HCT116 (cell line): ENCODE data around the gene AADACL4.

ENCODE experiments used
- CEBPB ChIP-seq: IDR thresholded peaks from 2 replicates; pipeline ENCODE4 v1.6.1; 2012; ENCODE audit warnings: low read depth
- EZH2 ChIP-seq: fragments of 200-600 bp; sonication (generic); IDR thresholded peaks from 2 replicates; pipeline ENCODE4 v1.6.1; 2017; ENCODE audit warnings: antibody characterized with exemption, mixed run types
- POLR2A ChIP-seq: IDR thresholded peaks from 2 replicates; pipeline ENCODE4 v1.7.0; 2011; ENCODE audit warnings: borderline replicate concordance; ENCODE audit not compliant: insufficient read depth, insufficient read length; ENCODE audit errors: extremely low read depth
- POLR2AphosphoS5 ChIP-seq: IDR thresholded peaks from 2 replicates; pipeline ENCODE4 v1.6.1; 2011; ENCODE audit warnings: mild to moderate bottlenecking, low read depth, low read length, moderate library complexity
- RAD21 ChIP-seq: IDR thresholded peaks from 2 replicates; pipeline ENCODE4 v1.6.1; 2012; ENCODE audit warnings: low read depth, mild to moderate bottlenecking
- SIN3A ChIP-seq: IDR thresholded peaks from 2 replicates; pipeline ENCODE4 v1.6.1; 2012; ENCODE audit warnings: low read depth
- SRF ChIP-seq: IDR thresholded peaks from 2 replicates; pipeline ENCODE4 v1.6.1; 2012; ENCODE audit warnings: low read depth
- YY1 ChIP-seq: IDR thresholded peaks from 2 replicates; pipeline ENCODE4 v1.6.1; 2011; ENCODE audit warnings: low read length, low read depth, moderate library complexity, mild to moderate bottlenecking; ENCODE audit not compliant: insufficient replicate concordance; ENCODE audit errors: extremely low read depth
- ZFX ChIP-seq: fragments of 450-650 bp; IDR thresholded peaks from 2 replicates; pipeline ENCODE4 v1.6.1; 2017
- TF ChIP-seq, protein P1 (sequence below), 3 experiments: fragments of 200-600 bp in 1 of 3; sonication (generic) in 1 of 3; IDR thresholded peaks in 2 of 3; conservative IDR thresholded peaks in 1 of 3; 2 replicates each; pipeline ENCODE4 v1.5.1; 2012 to 2017; ENCODE audit warnings: low read depth in 2 of 3, low read length in 2 of 3, antibody characterized with exemption in 1 of 3, borderline replicate concordance in 1 of 3, control low read depth in 1 of 3, mild to moderate bottlenecking in 1 of 3, mixed read lengths in 1 of 3, mixed run types in 1 of 3, moderate library complexity in 1 of 3; ENCODE audit not compliant: insufficient read depth in 1 of 3
- TF ChIP-seq, protein P2 (sequence below): IDR thresholded peaks from 2 replicates; pipeline ENCODE4 v1.6.1; 2012
- TF ChIP-seq, protein P3 (sequence below): IDR thresholded peaks from 2 replicates; pipeline ENCODE4 v1.6.1; 2012; ENCODE audit warnings: low read depth

DNA sequence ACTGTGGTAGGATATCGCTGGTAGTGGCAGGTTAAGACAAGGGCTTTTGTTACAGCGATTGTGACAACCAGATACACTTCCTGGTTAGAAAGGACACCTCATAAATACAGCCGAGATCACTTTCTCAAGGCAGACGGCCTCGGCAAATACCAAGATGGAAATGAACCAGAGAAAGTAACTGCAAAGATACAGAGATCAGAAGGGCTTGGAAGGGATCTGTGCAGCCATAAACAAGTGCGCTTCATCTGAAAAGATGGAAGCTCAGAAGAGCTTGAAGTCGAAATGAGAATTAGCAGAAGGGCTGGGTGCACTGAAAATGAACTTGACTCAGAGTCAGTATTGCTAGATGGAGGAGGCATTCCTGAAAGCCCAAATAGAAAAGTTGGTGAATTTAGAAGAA, 32.9 kb upstream of the AADACL4 start:
- TF ChIP-seq RAD21 = no peak
- TF ChIP-seq, protein P1, sequence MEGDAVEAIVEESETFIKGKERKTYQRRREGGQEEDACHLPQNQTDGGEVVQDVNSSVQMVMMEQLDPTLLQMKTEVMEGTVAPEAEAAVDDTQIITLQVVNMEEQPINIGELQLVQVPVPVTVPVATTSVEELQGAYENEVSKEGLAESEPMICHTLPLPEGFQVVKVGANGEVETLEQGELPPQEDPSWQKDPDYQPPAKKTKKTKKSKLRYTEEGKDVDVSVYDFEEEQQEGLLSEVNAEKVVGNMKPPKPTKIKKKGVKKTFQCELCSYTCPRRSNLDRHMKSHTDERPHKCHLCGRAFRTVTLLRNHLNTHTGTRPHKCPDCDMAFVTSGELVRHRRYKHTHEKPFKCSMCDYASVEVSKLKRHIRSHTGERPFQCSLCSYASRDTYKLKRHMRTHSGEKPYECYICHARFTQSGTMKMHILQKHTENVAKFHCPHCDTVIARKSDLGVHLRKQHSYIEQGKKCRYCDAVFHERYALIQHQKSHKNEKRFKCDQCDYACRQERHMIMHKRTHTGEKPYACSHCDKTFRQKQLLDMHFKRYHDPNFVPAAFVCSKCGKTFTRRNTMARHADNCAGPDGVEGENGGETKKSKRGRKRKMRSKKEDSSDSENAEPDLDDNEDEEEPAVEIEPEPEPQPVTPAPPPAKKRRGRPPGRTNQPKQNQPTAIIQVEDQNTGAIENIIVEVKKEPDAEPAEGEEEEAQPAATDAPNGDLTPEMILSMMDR (IDR thresholded peaks at IDR 0.05 in 2 of 3, conservative IDR thresholded peaks at IDR 0.05 in 1 of 3; ENCODE audit: borderline replicate concordance in 1 of 3, insufficient read depth in 1 of 3, low read depth in 2 of 3, low read length in 2 of 3) = no peak
- TF ChIP-seq SRF = no peak
- TF ChIP-seq YY1 = no peak
- no peak for TF ChIP-seq POLR2A
- TF ChIP-seq, protein P2, sequence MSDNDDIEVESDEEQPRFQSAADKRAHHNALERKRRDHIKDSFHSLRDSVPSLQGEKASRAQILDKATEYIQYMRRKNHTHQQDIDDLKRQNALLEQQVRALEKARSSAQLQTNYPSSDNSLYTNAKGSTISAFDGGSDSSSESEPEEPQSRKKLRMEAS = no peak
- TF ChIP-seq EZH2 = no peak
- TF ChIP-seq POLR2AphosphoS5 = no peak
- TF ChIP-seq ZFX = no peak
- no peak for TF ChIP-seq CEBPB
- TF ChIP-seq, protein P3, sequence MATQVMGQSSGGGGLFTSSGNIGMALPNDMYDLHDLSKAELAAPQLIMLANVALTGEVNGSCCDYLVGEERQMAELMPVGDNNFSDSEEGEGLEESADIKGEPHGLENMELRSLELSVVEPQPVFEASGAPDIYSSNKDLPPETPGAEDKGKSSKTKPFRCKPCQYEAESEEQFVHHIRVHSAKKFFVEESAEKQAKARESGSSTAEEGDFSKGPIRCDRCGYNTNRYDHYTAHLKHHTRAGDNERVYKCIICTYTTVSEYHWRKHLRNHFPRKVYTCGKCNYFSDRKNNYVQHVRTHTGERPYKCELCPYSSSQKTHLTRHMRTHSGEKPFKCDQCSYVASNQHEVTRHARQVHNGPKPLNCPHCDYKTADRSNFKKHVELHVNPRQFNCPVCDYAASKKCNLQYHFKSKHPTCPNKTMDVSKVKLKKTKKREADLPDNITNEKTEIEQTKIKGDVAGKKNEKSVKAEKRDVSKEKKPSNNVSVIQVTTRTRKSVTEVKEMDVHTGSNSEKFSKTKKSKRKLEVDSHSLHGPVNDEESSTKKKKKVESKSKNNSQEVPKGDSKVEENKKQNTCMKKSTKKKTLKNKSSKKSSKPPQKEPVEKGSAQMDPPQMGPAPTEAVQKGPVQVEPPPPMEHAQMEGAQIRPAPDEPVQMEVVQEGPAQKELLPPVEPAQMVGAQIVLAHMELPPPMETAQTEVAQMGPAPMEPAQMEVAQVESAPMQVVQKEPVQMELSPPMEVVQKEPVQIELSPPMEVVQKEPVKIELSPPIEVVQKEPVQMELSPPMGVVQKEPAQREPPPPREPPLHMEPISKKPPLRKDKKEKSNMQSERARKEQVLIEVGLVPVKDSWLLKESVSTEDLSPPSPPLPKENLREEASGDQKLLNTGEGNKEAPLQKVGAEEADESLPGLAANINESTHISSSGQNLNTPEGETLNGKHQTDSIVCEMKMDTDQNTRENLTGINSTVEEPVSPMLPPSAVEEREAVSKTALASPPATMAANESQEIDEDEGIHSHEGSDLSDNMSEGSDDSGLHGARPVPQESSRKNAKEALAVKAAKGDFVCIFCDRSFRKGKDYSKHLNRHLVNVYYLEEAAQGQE = no peak
- TF ChIP-seq SIN3A = no peak
